Measurements from ENCODE around the gene NAE1. TPM values are rescaled to one million over a fixed set of nuclear protein-coding genes. Genes with fewer than 3 reads are reported as not detected.

NAE1 gene
- total RNA-seq, 1 donor from 2014 or later, result 62.4 TPM

GRCh38 chr16:66859397-66860068 lies 28.8 kb upstream of the NAE1 start:
- Histone ChIP-seq H3K36me3 (ENCODE audit: control insufficient read depth, insufficient read depth, low read length) (no peaks in the 10 kb centered on the region), H3K27me3 (ENCODE audit: control insufficient read depth, insufficient read depth, low read length) (no peaks in the 10 kb centered on the region), H3K4me3 (ENCODE audit: low read depth, low read length) (no peak overlapping the region)
- DNase-seq (ENCODE audit: low read depth) (no peak), FAIRE-seq (no peak)
- no peak for TF ChIP-seq CTCF (IDR thresholded peaks at IDR 0.05; ENCODE audit: insufficient read depth, low read length, severe bottlenecking)

GRCh38 chr16:66858740-66859396 lies 28.1 kb upstream of the NAE1 start:
- Histone ChIP-seq H3K36me3 (ENCODE audit: control insufficient read depth, insufficient read depth, low read length) (no peaks in the 10 kb centered on the region), H3K27me3 (ENCODE audit: control insufficient read depth, insufficient read depth, low read length) (no peaks in the 10 kb centered on the region), H3K4me3 (ENCODE audit: low read depth, low read length) (no peak overlapping the region)
- TF ChIP-seq CTCF (IDR thresholded peaks at IDR 0.05; ENCODE audit: insufficient read depth, low read length, severe bottlenecking), result no peak
- DNase-seq (ENCODE audit: low read depth), result peak; percentile 42
- no peak for FAIRE-seq

GRCh38 chr16:66857437-66857836 lies 26.7 kb upstream of the NAE1 start:
- DNase-seq (ENCODE audit: low read depth), result no peak
- no peak for TF ChIP-seq CTCF (IDR thresholded peaks at IDR 0.05; ENCODE audit: insufficient read depth, low read length, severe bottlenecking)
- no peak overlapping the region for H3K4me3 ChIP-seq (ENCODE audit: low read depth, low read length)
- no peaks in the 10 kb centered on the region for H3K36me3 ChIP-seq (ENCODE audit: control insufficient read depth, insufficient read depth, low read length)
- no peaks in the 10 kb centered on the region for H3K27me3 ChIP-seq (ENCODE audit: control insufficient read depth, insufficient read depth, low read length)
- FAIRE-seq, result peak; percentile 43

- DNase-seq (ENCODE audit: low read depth), result no peak
- no peak for TF ChIP-seq CTCF (IDR thresholded peaks at IDR 0.05; ENCODE audit: insufficient read depth, low read length, severe bottlenecking)
- no peaks in the 10 kb centered on the region for H3K36me3 ChIP-seq (ENCODE audit: control insufficient read depth, insufficient read depth, low read length)
- no peak for FAIRE-seq
- no peak overlapping the region for H3K4me3 ChIP-seq (ENCODE audit: low read depth, low read length)
- no peaks in the 10 kb centered on the region for H3K27me3 ChIP-seq (ENCODE audit: control insufficient read depth, insufficient read depth, low read length)
Measured at GRCh38 chr16:66856801-66857200, 26.0 kb upstream of the NAE1 start.

- Histone ChIP-seq H3K27me3 (ENCODE audit: control insufficient read depth, insufficient read depth, low read length) (no peaks in the 10 kb centered on the region), H3K36me3 (ENCODE audit: control insufficient read depth, insufficient read depth, low read length) (no peaks in the 10 kb centered on the region), H3K4me3 (ENCODE audit: low read depth, low read length) (no peak overlapping the region)
- FAIRE-seq (no peak), DNase-seq (ENCODE audit: low read depth) (no peak)
- TF ChIP-seq CTCF (IDR thresholded peaks at IDR 0.05; ENCODE audit: insufficient read depth, low read length, severe bottlenecking), result no peak
Measured at GRCh38 chr16:66856184-66856730, 25.5 kb upstream of the NAE1 start.

Measured in bronchial epithelial cell (primary cell).